ENCODE data around the gene SUSD4.

SUSD4 gene

DNA sequence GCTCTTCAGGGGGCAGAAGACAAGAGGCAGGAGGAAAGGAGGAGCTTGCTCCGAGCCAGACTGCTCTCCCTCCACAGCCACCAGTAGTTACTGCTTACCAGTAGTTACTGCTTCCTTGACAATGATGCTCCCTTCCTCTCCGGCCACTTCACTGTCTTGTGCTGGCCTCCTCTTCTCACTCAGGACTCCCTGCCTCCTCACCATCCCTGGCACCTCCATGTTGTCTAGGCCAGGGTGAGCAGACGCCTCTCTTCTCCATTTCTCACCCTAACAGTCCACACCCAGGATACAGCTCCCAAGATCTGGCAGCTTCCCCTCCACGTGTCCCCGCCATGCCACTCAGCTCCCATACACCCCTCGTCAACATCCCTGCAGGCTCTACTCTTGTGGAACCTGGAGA lies 138.5 kb downstream of the SUSD4 start:
- Histone ChIP-seq H3K4ac (ENCODE audit: low read length) (no peak overlapping the region), H3K14ac (ENCODE audit: low read length) (no peak overlapping the region), H3K4me1 (ENCODE audit: control insufficient read depth in 2 of 2, insufficient read depth in 1 of 2, low read depth in 1 of 2, low read length in 2 of 2) (no peaks in the 10 kb centered on the region), H3K79me1 (ENCODE audit: low read depth, low read length) (no peaks in the 10 kb centered on the region), H2AK5ac (ENCODE audit: low read depth, low read length) (peak overlapping the region; percentile 25), H2BK12ac (ENCODE audit: low read length) (no peak overlapping the region), H3K9ac (ENCODE audit: low read depth, low read length, poor library complexity) (no peak overlapping the region), H4K8ac (ENCODE audit: low read depth, low read length) (no peak overlapping the region), H3K27ac (replicated peaks; ENCODE audit: low read length) (no peak overlapping the region), H2AFZ (ENCODE audit: low read length) (no peak overlapping the region), H3K18ac (ENCODE audit: low read length) (peak overlapping the region; percentile 66), H2BK15ac (ENCODE audit: low read length) (no peak overlapping the region), H4K91ac (ENCODE audit: low read depth, low read length, poor library complexity) (no peak overlapping the region), H3K36me3 (replicated peaks in 1 of 2; ENCODE audit: control insufficient read depth in 2 of 2, insufficient read depth in 2 of 2, low read length in 2 of 2) (no peaks in the 10 kb centered on the region), H2BK5ac (ENCODE audit: low read length) (no peak overlapping the region), H2BK120ac (ENCODE audit: low read depth, low read length) (no peak overlapping the region), H3K27me3 (ENCODE audit: control insufficient read depth in 3 of 3, insufficient read depth in 3 of 3, low read depth in 1 of 3, low read length in 3 of 3) (peaks cover 0 to 3% (median 0%) of the 10 kb centered on the region in 3 experiments), H3K9me3 (replicated peaks in 1 of 2; ENCODE audit: control insufficient read depth in 2 of 2, insufficient read depth in 1 of 2, low read depth in 1 of 2, low read length in 2 of 2) (no peaks in the 10 kb centered on the region), H3K23ac (ENCODE audit: low read depth, low read length, poor library complexity) (no peak overlapping the region), H3K4me3 (ENCODE audit: low read length in 2 of 2) (no peak overlapping the region), H3K4me2 (ENCODE audit: insufficient read depth, low read length, poor library complexity, severe bottlenecking) (no peak overlapping the region)
- WGBS, 2 donors (ENCODE audit: extremely low coverage in 2 of 2, insufficient read length in 2 of 2, insufficient replicate concordance in 1 of 2) = no CpG with 5 or more reads among the region's 6 CpGs
- no peak for DNase-seq (ENCODE audit: low spot score)

DNA sequence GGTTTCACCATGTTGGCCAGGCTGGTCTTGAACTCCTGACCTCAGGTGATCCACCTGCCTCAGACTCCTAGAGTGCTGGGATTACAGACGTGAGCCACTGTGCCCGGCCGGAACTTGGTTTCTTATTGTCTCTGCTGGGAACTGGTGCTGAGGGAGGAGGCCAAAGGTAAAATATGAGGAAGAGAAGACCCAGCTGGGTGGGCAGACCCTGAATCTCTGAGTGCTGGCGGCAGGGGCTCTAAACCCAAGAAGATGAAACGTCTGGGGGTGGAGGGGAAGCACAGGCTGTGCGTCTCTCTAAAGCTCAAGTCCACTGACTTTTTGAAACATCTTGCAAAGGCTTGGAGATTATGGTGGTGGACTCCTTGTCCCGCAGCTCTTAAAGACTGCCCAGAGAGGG lies 138.9 kb downstream of the SUSD4 start:
- Histone ChIP-seq H3K79me1 (ENCODE audit: low read depth, low read length) (no peaks in the 10 kb centered on the region), H3K4me3 (ENCODE audit: low read length in 2 of 2) (no peak overlapping the region), H3K27ac (replicated peaks; ENCODE audit: low read length) (no peak overlapping the region), H3K9ac (ENCODE audit: low read depth, low read length, poor library complexity) (no peak overlapping the region), H3K4me2 (ENCODE audit: insufficient read depth, low read length, poor library complexity, severe bottlenecking) (no peak overlapping the region), H3K4me1 (ENCODE audit: control insufficient read depth in 2 of 2, insufficient read depth in 1 of 2, low read depth in 1 of 2, low read length in 2 of 2) (no peaks in the 10 kb centered on the region), H2BK120ac (ENCODE audit: low read depth, low read length) (no peak overlapping the region), H3K14ac (ENCODE audit: low read length) (no peak overlapping the region), H2BK5ac (ENCODE audit: low read length) (no peak overlapping the region), H4K91ac (ENCODE audit: low read depth, low read length, poor library complexity) (no peak overlapping the region), H2BK12ac (ENCODE audit: low read length) (no peak overlapping the region), H3K27me3 (ENCODE audit: control insufficient read depth in 3 of 3, insufficient read depth in 3 of 3, low read depth in 1 of 3, low read length in 3 of 3) (peaks cover 0 to 3% (median 0%) of the 10 kb centered on the region in 3 experiments), H2AK5ac (ENCODE audit: low read depth, low read length) (peak overlapping the region; percentile 25), H3K36me3 (replicated peaks in 1 of 2; ENCODE audit: control insufficient read depth in 2 of 2, insufficient read depth in 2 of 2, low read length in 2 of 2) (no peaks in the 10 kb centered on the region), H3K9me3 (replicated peaks in 1 of 2; ENCODE audit: control insufficient read depth in 2 of 2, insufficient read depth in 1 of 2, low read depth in 1 of 2, low read length in 2 of 2) (no peaks in the 10 kb centered on the region), H3K23ac (ENCODE audit: low read depth, low read length, poor library complexity) (no peak overlapping the region), H2AFZ (ENCODE audit: low read length) (no peak overlapping the region), H3K4ac (ENCODE audit: low read length) (no peak overlapping the region), H4K8ac (ENCODE audit: low read depth, low read length) (no peak overlapping the region), H2BK15ac (ENCODE audit: low read length) (no peak overlapping the region), H3K18ac (ENCODE audit: low read length) (no peak overlapping the region)
- no peak for DNase-seq (ENCODE audit: low spot score)
- WGBS, 2 donors (ENCODE audit: extremely low coverage in 2 of 2, insufficient read length in 2 of 2, insufficient replicate concordance in 1 of 2) = no CpG with 5 or more reads among the region's 7 CpGs

DNA sequence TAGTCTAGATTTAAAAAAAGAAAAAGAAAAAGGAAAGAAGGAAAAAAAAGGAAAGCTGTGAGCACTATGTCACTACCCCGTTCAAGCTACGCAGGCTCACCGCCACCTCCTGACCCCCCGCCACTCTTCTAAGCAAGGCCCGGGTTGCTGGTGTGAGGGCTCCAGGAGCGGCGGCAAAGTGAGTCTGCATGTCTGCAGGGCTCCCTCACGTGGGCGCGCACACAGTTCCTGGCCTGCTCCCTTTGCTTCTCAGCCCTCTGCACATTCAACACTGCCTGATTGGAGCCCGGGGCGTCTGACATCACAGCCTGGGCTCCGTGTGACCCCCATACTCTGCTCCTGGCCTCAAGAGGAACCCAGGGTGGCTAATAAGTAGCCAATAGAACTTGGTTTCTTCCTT lies 139.5 kb downstream of the SUSD4 start:
- Histone ChIP-seq H3K27me3 (ENCODE audit: control insufficient read depth in 3 of 3, insufficient read depth in 3 of 3, low read depth in 1 of 3, low read length in 3 of 3) (peaks cover 0 to 3% (median 0%) of the 10 kb centered on the region in 3 experiments), H3K23ac (ENCODE audit: low read depth, low read length, poor library complexity) (no peak overlapping the region), H2BK5ac (ENCODE audit: low read length) (no peak overlapping the region), H2BK120ac (ENCODE audit: low read depth, low read length) (no peak overlapping the region), H3K27ac (replicated peaks; ENCODE audit: low read length) (no peak overlapping the region), H3K4me1 (ENCODE audit: control insufficient read depth in 2 of 2, insufficient read depth in 1 of 2, low read depth in 1 of 2, low read length in 2 of 2) (no peaks in the 10 kb centered on the region), H3K14ac (ENCODE audit: low read length) (no peak overlapping the region), H3K4me3 (ENCODE audit: low read length in 2 of 2) (no peak overlapping the region), H3K9me3 (replicated peaks in 1 of 2; ENCODE audit: control insufficient read depth in 2 of 2, insufficient read depth in 1 of 2, low read depth in 1 of 2, low read length in 2 of 2) (peaks cover 0 to under 1% of the 10 kb centered on the region in 2 donors), H3K4me2 (ENCODE audit: insufficient read depth, low read length, poor library complexity, severe bottlenecking) (no peak overlapping the region), H3K36me3 (replicated peaks in 1 of 2; ENCODE audit: control insufficient read depth in 2 of 2, insufficient read depth in 2 of 2, low read length in 2 of 2) (no peaks in the 10 kb centered on the region), H2AFZ (ENCODE audit: low read length) (no peak overlapping the region), H4K8ac (ENCODE audit: low read depth, low read length) (no peak overlapping the region), H4K91ac (ENCODE audit: low read depth, low read length, poor library complexity) (no peak overlapping the region), H3K18ac (ENCODE audit: low read length) (peak overlapping the region; percentile 45), H3K9ac (ENCODE audit: low read depth, low read length, poor library complexity) (no peak overlapping the region), H2BK12ac (ENCODE audit: low read length) (no peak overlapping the region), H3K4ac (ENCODE audit: low read length) (no peak overlapping the region), H2BK15ac (ENCODE audit: low read length) (no peak overlapping the region), H2AK5ac (ENCODE audit: low read depth, low read length) (no peak overlapping the region), H3K79me1 (ENCODE audit: low read depth, low read length) (no peaks in the 10 kb centered on the region)
- no CpG with 5 or more reads among the region's 13 CpGs for WGBS, 2 donors (ENCODE audit: extremely low coverage in 2 of 2, insufficient read length in 2 of 2, insufficient replicate concordance in 1 of 2)
- no peak for DNase-seq (ENCODE audit: low spot score)

DNA sequence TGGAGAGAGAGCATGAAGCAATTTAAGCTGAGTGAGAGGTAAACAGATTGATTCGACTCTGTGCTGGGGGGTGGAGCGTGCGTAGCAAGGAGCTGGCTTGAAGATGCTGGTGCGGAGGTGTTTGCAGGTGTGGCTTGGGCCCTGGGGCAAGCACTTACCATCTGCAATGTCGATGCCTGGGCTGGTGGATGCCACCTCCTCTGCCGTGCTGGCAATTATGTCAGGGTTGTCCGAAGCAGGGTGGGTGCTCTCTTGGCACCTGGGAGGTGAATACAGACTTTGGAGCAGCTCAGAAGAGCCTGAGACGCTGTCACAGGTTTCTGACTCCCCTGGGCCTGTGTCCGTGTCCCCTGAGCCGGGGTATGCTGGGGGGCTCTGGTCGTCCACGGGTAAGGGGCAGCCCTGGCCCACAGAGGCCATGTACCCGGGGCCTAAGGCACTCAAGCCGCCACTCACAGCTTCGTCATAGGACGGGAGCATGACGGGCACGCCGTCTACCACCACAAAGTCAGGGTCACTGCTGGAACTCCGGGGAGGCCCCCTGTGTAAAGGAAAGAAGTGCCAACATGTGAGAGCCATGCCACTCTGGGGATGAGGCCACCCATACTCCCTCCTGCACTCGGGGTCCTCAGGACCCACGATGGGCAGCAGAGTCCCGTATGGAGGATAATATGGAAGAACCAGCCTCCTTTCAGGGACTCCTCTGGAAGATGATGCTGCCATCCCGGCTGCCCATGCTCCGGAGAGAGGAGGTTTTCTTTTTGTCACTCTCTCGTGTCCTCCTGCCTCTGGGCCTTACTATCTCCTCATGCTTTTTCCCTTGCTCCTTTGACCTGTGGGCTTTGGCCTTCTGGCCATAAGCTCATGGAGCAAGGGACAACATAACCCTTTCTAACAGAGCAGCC lies 140.6 kb downstream of the SUSD4 start:
- Histone ChIP-seq H3K4me3 (ENCODE audit: low read length in 2 of 2) (no peak overlapping the region), H3K4ac (ENCODE audit: low read length) (no peak overlapping the region), H2BK5ac (ENCODE audit: low read length) (no peak overlapping the region), H3K4me1 (ENCODE audit: control insufficient read depth in 2 of 2, insufficient read depth in 1 of 2, low read depth in 1 of 2, low read length in 2 of 2) (no peaks in the 10 kb centered on the region), H4K8ac (ENCODE audit: low read depth, low read length) (no peak overlapping the region), H2BK15ac (ENCODE audit: low read length) (no peak overlapping the region), H2BK120ac (ENCODE audit: low read depth, low read length) (no peak overlapping the region), H2AK5ac (ENCODE audit: low read depth, low read length) (no peak overlapping the region), H3K4me2 (ENCODE audit: insufficient read depth, low read length, poor library complexity, severe bottlenecking) (no peak overlapping the region), H2BK12ac (ENCODE audit: low read length) (no peak overlapping the region), H3K23ac (ENCODE audit: low read depth, low read length, poor library complexity) (no peak overlapping the region), H3K18ac (ENCODE audit: low read length) (no peak overlapping the region), H3K79me1 (ENCODE audit: low read depth, low read length) (no peaks in the 10 kb centered on the region), H3K27me3 (ENCODE audit: control insufficient read depth in 3 of 3, insufficient read depth in 3 of 3, low read depth in 1 of 3, low read length in 3 of 3) (peaks cover 0 to 3% (median 0%) of the 10 kb centered on the region in 3 experiments), H2AFZ (ENCODE audit: low read length) (no peak overlapping the region), H3K36me3 (replicated peaks in 1 of 2; ENCODE audit: control insufficient read depth in 2 of 2, insufficient read depth in 2 of 2, low read length in 2 of 2) (no peaks in the 10 kb centered on the region), H3K9ac (ENCODE audit: low read depth, low read length, poor library complexity) (no peak overlapping the region), H3K9me3 (replicated peaks in 1 of 2; ENCODE audit: control insufficient read depth in 2 of 2, insufficient read depth in 1 of 2, low read depth in 1 of 2, low read length in 2 of 2) (peaks cover 0 to 5% of the 10 kb centered on the region in 2 donors), H3K14ac (ENCODE audit: low read length) (no peak overlapping the region), H3K27ac (replicated peaks; ENCODE audit: low read length) (no peak overlapping the region), H4K91ac (ENCODE audit: low read depth, low read length, poor library complexity) (peak overlapping the region; percentile 33)
- WGBS, 2 donors (ENCODE audit: extremely low coverage in 2 of 2, insufficient read length in 2 of 2, insufficient replicate concordance in 1 of 2) = no CpG with 5 or more reads among the region's 26 CpGs
- no peak for DNase-seq (ENCODE audit: low spot score)

All from neuronal stem cell (in vitro differentiated cells).